ENCODE measurements around the gene OR6S1. TPM values are rescaled to one million over a fixed set of nuclear protein-coding genes. Genes with fewer than 3 reads are reported as not detected.
A peak's percentile ranks its signal among the peaks of the same experiment; 100 is the strongest.
"Not testable (repeated sequence)": the region's sequence is repeated elsewhere in the genome, so short reads cannot be mapped to it uniquely, and the experiment has no call there.

Gene OR6S1
- total and polyA plus RNA-seq, 2 donors: not detected

DNA sequence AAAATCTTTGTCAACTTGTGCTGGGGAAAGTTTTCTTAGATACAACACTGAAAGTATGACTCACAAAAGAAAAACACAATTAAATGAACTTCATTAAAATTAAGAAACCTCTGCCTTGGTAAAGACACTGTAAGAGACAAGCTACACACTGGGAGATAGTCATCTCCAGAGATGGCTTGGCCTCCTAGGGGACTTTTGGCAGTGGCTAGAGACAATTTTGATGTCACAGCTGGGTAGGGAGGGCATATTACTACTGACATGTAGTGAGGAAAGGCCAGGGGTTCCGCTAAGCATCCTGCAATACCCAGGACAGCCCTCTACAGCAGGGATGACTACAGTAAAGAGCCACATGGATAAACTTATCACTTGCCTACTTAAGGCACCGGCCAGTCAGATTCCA, 34.2 kb upstream of the OR6S1 start:
- no peak for DNase-seq (ENCODE audit: low read depth in 6 of 9, low spot score in 9 of 9)
- 93% methylated on average over 2 of the region's 2 CpGs for WGBS
- no peaks in the 10 kb centered on the region for H3K9me3 ChIP-seq (ENCODE audit: control insufficient read depth in 2 of 2, insufficient read depth in 1 of 2, low read length in 1 of 2)
- no peaks in the 10 kb centered on the region for H3K36me3 ChIP-seq (ENCODE audit: control insufficient read depth in 2 of 2, insufficient read depth in 2 of 2, low read length in 1 of 2)
- no peaks in the 10 kb centered on the region for H3K27me3 ChIP-seq (ENCODE audit: control insufficient read depth in 2 of 2, insufficient read depth in 1 of 2, low read length in 1 of 2)
- H3K4me3 ChIP-seq (ENCODE audit: low read length in 2 of 2): no peak overlapping the region
- no peak overlapping the region for H3K27ac ChIP-seq (ENCODE audit: low read depth in 1 of 2, low read length in 1 of 2)
- H3K4me1 ChIP-seq (ENCODE audit: control insufficient read depth in 2 of 2, insufficient read depth in 2 of 2, low read length in 2 of 2): peaks cover 4 to 5% of the 10 kb centered on the region in 2 donors

DNA sequence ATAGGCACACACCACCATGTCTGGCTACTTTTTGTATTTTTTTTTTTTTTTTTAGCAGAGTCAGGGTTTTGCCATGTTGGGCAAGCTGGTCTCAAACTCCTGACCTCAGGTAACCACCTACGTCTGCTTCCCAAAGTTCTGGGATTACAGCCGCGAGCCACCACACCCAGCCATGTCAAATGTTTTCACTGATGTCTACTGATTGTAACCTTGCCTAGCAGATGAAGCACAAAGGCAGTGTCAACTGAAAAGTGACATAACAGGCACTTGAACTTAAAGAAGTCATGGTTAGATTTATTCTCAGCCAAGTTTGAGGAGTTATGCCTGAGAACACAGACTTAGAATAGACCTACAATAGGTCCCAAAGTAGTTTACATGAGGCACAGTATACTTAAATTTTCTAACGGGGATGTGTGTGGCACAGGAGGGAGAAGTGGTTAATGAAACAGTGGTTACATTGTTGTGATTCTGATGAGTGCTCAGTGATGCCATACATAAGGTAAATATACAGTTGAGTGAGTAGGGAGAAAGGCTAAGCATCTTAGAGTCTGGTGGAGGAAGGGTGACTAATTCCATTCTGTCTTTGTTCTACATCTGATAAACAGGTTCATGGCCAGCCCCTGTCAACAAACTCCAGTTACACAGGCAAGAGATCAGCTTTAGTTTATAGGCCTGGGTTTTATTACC, 30.2 kb upstream of the OR6S1 start:
- Histone ChIP-seq H3K4me1 (ENCODE audit: control insufficient read depth in 2 of 2, insufficient read depth in 2 of 2, low read length in 2 of 2) (peaks cover 10 to 14% of the 10 kb centered on the region in 2 donors), H3K27me3 (ENCODE audit: control insufficient read depth in 2 of 2, insufficient read depth in 1 of 2, low read length in 1 of 2) (no peaks in the 10 kb centered on the region), H3K4me3 (ENCODE audit: low read length in 2 of 2) (no peak overlapping the region), H3K27ac (ENCODE audit: low read depth in 1 of 2, low read length in 1 of 2) (no peak overlapping the region), H3K36me3 (ENCODE audit: control insufficient read depth in 2 of 2, insufficient read depth in 2 of 2, low read length in 1 of 2) (no peaks in the 10 kb centered on the region), H3K9me3 (ENCODE audit: control insufficient read depth in 2 of 2, insufficient read depth in 1 of 2, low read length in 1 of 2) (no peaks in the 10 kb centered on the region)
- DNase-seq (ENCODE audit: low read depth in 6 of 9, low spot score in 9 of 9): no peak
- 90% methylated on average over 4 of the region's 4 CpGs for whole genome bisulfite sequencing

DNA sequence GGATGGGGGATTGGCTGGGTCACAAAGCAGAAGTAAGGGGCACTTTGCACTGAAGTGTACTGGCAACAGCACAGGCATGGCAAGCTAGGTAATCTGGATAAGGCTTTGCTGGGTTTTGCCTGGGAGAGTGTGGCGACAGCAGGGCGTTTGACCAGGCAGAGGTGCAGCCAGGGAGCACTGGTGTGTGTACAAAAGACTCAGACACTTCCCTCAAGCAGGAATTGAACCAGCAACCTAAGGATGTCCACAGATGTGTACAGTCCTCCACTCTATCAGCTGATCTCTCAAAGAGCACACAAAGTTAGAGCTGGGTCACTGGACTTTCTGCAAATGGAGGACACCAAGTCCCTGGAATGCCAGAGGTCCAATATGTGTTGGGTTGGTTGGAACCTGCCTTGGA, 27.5 kb upstream of the OR6S1 start:
- H3K4me3 ChIP-seq (ENCODE audit: low read length in 2 of 2): no peak overlapping the region
- H3K36me3 ChIP-seq (ENCODE audit: control insufficient read depth in 2 of 2, insufficient read depth in 2 of 2, low read length in 1 of 2): no peaks in the 10 kb centered on the region
- peaks cover 3 to 13% of the 10 kb centered on the region in 2 donors for H3K27me3 ChIP-seq (ENCODE audit: control insufficient read depth in 2 of 2, insufficient read depth in 1 of 2, low read length in 1 of 2)
- no peak overlapping the region for H3K27ac ChIP-seq (ENCODE audit: low read depth in 1 of 2, low read length in 1 of 2)
- H3K9me3 ChIP-seq (ENCODE audit: control insufficient read depth in 2 of 2, insufficient read depth in 1 of 2, low read length in 1 of 2): no peaks in the 10 kb centered on the region
- no peak for DNase-seq (ENCODE audit: low read depth in 6 of 9, low spot score in 9 of 9)
- WGBS: 95% methylated on average over 2 of the region's 2 CpGs
- H3K4me1 ChIP-seq (ENCODE audit: control insufficient read depth in 2 of 2, insufficient read depth in 2 of 2, low read length in 2 of 2): peaks cover 10 to 14% of the 10 kb centered on the region in 2 donors

- Histone ChIP-seq H3K9me3 (ENCODE audit: control insufficient read depth in 2 of 2, insufficient read depth in 1 of 2, low read length in 1 of 2) (peaks cover 0 to 1% of the 10 kb centered on the region in 2 donors), H3K36me3 (ENCODE audit: control insufficient read depth in 2 of 2, insufficient read depth in 2 of 2, low read length in 1 of 2) (no peaks in the 10 kb centered on the region), H3K27ac (ENCODE audit: low read depth in 1 of 2, low read length in 1 of 2) (no peak overlapping the region), H3K27me3 (ENCODE audit: control insufficient read depth in 2 of 2, insufficient read depth in 1 of 2, low read length in 1 of 2) (peaks cover 7 to 23% of the 10 kb centered on the region in 2 donors), H3K4me3 (ENCODE audit: low read length in 2 of 2) (no peak overlapping the region), H3K4me1 (ENCODE audit: control insufficient read depth in 2 of 2, insufficient read depth in 2 of 2, low read length in 2 of 2) (peaks cover 10 to 20% of the 10 kb centered on the region in 2 donors)
- DNase-seq (ENCODE audit: low read depth in 6 of 9, low spot score in 9 of 9): peak in 2 of 9 donors; percentile 41 to 59
- WGBS: 12% methylated on average over 2 of the region's 2 CpGs
Observed at GRCh38 chr14:20667957-20668356, 26.5 kb upstream of the OR6S1 start.

DNA sequence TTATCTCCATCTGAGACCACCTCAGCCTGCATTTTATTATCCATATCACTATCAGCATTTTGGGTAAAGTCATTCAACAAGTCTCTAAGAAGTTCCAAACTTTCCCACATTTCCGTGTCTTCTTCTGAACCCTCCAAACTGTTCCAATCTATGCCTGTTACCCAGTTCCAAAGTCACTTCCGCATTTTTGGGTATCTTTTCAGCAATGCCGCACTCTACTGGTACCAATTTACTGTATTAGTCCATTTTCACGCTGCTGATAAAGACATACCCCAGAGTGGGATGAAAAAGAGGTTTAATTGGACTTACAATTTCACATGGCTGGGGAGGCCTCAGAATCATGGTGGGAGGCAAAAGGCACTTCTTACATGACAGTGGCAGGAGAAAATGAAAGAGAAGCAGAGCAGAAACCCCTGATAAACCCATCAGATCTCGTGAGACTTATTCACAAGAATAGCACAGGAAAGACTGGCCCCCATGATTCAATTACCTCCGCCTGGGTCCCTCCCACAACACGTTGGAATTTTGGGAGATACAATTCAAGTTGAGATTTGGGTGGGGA, 25.0 kb upstream of the OR6S1 start:
- not testable (repeated sequence) for H3K4me3 ChIP-seq (ENCODE audit: low read length in 2 of 2); DNase-seq (ENCODE audit: low read depth in 6 of 9, low spot score in 9 of 9); H3K9me3 ChIP-seq (ENCODE audit: control insufficient read depth in 2 of 2, insufficient read depth in 1 of 2, low read length in 1 of 2); H3K36me3 ChIP-seq (ENCODE audit: control insufficient read depth in 2 of 2, insufficient read depth in 2 of 2, low read length in 1 of 2); H3K27ac ChIP-seq (ENCODE audit: low read depth in 1 of 2, low read length in 1 of 2)
- H3K4me1 ChIP-seq (ENCODE audit: control insufficient read depth in 2 of 2, insufficient read depth in 2 of 2, low read length in 2 of 2): peaks cover 14 to 20% of the 10 kb centered on the region in 2 donors
- WGBS: 88% methylated on average over 7 of the region's 7 CpGs
- H3K27me3 ChIP-seq (ENCODE audit: control insufficient read depth in 2 of 2, insufficient read depth in 1 of 2, low read length in 1 of 2): peaks cover 11 to 36% of the 10 kb centered on the region in 2 donors

DNA sequence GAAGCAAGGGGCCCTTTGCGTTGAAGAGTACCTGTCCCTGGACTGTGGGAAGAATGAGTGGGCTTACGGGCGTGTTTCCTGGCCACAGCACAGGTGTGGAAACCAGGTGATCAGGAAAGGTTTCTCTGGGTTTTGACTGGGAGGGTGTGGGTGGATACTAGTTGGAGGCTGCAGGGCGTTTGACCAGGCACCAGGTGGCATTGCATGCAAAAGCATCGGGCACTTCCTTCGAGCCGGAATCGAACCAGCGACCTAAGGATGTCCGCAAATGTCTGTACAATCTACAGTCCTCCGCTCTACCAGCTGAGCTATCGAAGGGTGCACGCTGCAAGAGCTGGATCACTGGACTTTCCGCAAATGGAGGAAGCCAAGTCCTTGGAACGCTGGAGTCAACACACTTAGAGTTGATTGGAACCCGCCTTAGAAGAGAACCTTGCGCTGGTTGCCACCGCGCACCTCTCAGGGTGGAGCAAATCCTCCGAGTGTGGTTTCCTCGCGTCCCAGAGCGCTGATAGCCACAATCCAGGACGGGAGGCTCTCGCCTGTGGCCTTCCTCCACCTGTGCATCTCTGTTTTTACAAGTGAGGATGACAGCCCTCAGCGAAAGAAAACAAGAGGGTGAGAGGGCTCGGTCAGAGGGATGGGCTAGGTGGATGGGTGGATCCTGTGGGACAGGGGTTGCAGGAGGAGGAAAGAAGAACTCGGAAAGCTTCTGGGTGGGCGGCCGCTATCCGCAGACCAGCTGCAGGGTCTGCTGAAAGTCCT, 21.7 kb upstream of the OR6S1 start:
- peak in 3 of 9 donors; percentile 12 to 57 (median 46) for DNase-seq (ENCODE audit: low read depth in 6 of 9, low spot score in 9 of 9)
- WGBS: 2% methylated on average over 31 of the region's 31 CpGs
- Histone ChIP-seq H3K27ac (ENCODE audit: low read depth in 1 of 2, low read length in 1 of 2) (no peak overlapping the region), H3K4me3 (ENCODE audit: low read length in 2 of 2) (no peak overlapping the region), H3K36me3 (ENCODE audit: control insufficient read depth in 2 of 2, insufficient read depth in 2 of 2, low read length in 1 of 2) (no peaks in the 10 kb centered on the region), H3K4me1 (ENCODE audit: control insufficient read depth in 2 of 2, insufficient read depth in 2 of 2, low read length in 2 of 2) (peaks cover 9 to 14% of the 10 kb centered on the region in 2 donors), H3K27me3 (ENCODE audit: control insufficient read depth in 2 of 2, insufficient read depth in 1 of 2, low read length in 1 of 2) (peaks cover 22 to 60% of the 10 kb centered on the region in 2 donors), H3K9me3 (ENCODE audit: control insufficient read depth in 2 of 2, insufficient read depth in 1 of 2, low read length in 1 of 2) (peaks cover 0 to 1% of the 10 kb centered on the region in 2 donors)

DNA sequence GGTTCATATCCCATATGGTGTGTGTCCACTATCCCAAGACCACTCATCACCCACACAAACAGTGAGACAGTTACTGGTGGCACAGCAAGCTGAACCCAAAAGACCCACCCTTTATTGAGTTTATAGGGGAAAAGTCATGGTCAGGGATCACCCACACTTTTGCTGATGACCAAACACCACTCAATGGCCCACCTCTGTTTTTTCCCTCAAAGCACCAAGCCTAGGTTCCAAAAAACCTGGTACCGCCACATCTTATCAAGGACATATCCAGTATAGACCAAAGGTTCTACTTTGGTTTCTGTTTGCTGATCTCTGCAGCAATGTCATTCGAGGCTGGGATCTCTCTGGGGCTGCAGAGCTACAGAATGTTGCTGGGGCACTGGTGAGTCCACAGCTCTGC, 19.7 kb upstream of the OR6S1 start:
- H3K27ac ChIP-seq (ENCODE audit: low read depth in 1 of 2, low read length in 1 of 2): no peak overlapping the region
- peaks cover 23 to 79% of the 10 kb centered on the region in 2 donors for H3K27me3 ChIP-seq (ENCODE audit: control insufficient read depth in 2 of 2, insufficient read depth in 1 of 2, low read length in 1 of 2)
- H3K9me3 ChIP-seq (ENCODE audit: control insufficient read depth in 2 of 2, insufficient read depth in 1 of 2, low read length in 1 of 2): peaks cover 0 to 1% of the 10 kb centered on the region in 2 donors
- H3K4me3 ChIP-seq (ENCODE audit: low read length in 2 of 2): no peak overlapping the region
- no peak for DNase-seq (ENCODE audit: low read depth in 6 of 9, low spot score in 9 of 9)
- H3K36me3 ChIP-seq (ENCODE audit: control insufficient read depth in 2 of 2, insufficient read depth in 2 of 2, low read length in 1 of 2): no peaks in the 10 kb centered on the region
- peaks cover 4 to 6% of the 10 kb centered on the region in 2 donors for H3K4me1 ChIP-seq (ENCODE audit: control insufficient read depth in 2 of 2, insufficient read depth in 2 of 2, low read length in 2 of 2)
- WGBS: 90% methylated on average over 2 of the region's 2 CpGs

- Histone ChIP-seq H3K27me3 (ENCODE audit: control insufficient read depth in 2 of 2, insufficient read depth in 1 of 2, low read length in 1 of 2) (peaks cover 30 to 85% of the 10 kb centered on the region in 2 donors), H3K9me3 (ENCODE audit: control insufficient read depth in 2 of 2, insufficient read depth in 1 of 2, low read length in 1 of 2) (peaks cover 0 to 1% of the 10 kb centered on the region in 2 donors), H3K4me3 (ENCODE audit: low read length in 2 of 2) (no peak overlapping the region), H3K27ac (ENCODE audit: low read depth in 1 of 2, low read length in 1 of 2) (no peak overlapping the region), H3K36me3 (ENCODE audit: control insufficient read depth in 2 of 2, insufficient read depth in 2 of 2, low read length in 1 of 2) (no peaks in the 10 kb centered on the region), H3K4me1 (ENCODE audit: control insufficient read depth in 2 of 2, insufficient read depth in 2 of 2, low read length in 2 of 2) (peaks cover 4 to 6% of the 10 kb centered on the region in 2 donors)
- 66% methylated on average over 26 of the region's 26 CpGs for WGBS
- no peak for DNase-seq (ENCODE audit: low read depth in 6 of 9, low spot score in 9 of 9)
Observed at GRCh38 chr14:20659813-20660395, 18.4 kb upstream of the OR6S1 start.

DNA sequence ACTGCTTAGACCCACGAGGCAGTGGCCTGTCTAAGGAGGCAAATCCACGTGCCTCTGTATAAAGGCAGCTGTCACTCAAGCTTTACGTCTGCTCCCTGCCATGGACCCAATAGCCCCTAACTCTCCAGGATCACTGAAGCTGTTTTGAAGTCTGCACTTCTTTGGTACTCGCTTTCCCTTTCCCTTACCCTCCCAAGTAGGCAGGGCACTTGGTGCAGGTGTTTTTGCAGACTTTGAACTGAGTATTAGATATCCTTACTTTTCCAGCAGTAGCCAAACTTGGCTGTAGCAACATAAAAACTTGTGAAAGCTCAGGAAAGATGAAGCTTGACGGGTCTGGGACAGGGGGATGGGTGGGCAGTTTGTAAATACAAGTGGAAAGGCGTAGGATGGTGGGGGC, 17.8 kb upstream of the OR6S1 start:
- 93% methylated on average over 6 of the region's 6 CpGs for WGBS
- Histone ChIP-seq H3K4me1 (ENCODE audit: control insufficient read depth in 2 of 2, insufficient read depth in 2 of 2, low read length in 2 of 2) (peaks cover 4 to 6% of the 10 kb centered on the region in 2 donors), H3K27ac (ENCODE audit: low read depth in 1 of 2, low read length in 1 of 2) (no peak overlapping the region), H3K9me3 (ENCODE audit: control insufficient read depth in 2 of 2, insufficient read depth in 1 of 2, low read length in 1 of 2) (peaks cover 0 to 1% of the 10 kb centered on the region in 2 donors), H3K27me3 (ENCODE audit: control insufficient read depth in 2 of 2, insufficient read depth in 1 of 2, low read length in 1 of 2) (peaks cover 29 to 80% of the 10 kb centered on the region in 2 donors), H3K36me3 (ENCODE audit: control insufficient read depth in 2 of 2, insufficient read depth in 2 of 2, low read length in 1 of 2) (no peaks in the 10 kb centered on the region), H3K4me3 (ENCODE audit: low read length in 2 of 2) (no peak overlapping the region)
- no peak for DNase-seq (ENCODE audit: low read depth in 6 of 9, low spot score in 9 of 9)

All from thymus (tissue), 11 donors.